ENCODE results near the gene MTMR6.

DNA sequence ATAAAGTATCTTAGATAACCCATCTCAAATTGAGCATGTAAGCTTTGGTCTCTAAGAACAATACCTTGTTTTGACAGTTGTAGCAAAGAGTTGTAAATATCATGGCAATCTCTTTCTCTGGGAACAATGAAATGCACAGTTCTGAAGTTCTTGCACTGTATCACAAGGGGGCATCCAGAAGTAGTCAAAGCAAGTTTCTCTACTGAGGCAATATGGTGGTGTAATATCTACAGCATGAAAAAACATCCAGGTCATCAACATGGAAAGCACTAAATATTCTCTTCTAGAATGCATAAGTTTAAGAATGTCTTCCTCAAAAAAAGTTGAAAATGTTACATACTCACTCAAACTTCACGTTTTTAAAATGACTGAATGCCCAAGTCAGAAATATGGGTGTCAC lies 19.6 kb downstream of the MTMR6 start:
- peak; percentile 16; the same call in 1 of the 2 replicates for TF ChIP-seq CTCF (IDR thresholded peaks at IDR 0.05)
- TF ChIP-seq POLR2AphosphoS5 (IDR thresholded peaks at IDR 0.05; ENCODE audit: low read depth, low read length) = no peak
- no peak for TF ChIP-seq TCF7L2 (IDR thresholded peaks at IDR 0.05; ENCODE audit: low read depth, low read length)

Data from Panc1 (cell line).